GM21619 (cell line): ENCODE results near the gene PNMA8C.
"Not testable (repeated sequence)": the region's sequence is repeated elsewhere in the genome, so short reads cannot be mapped to it uniquely, and the experiment has no call there.

ENCODE experiments used
- ATAC-seq: cut with Tn5 transposase; IDR thresholded peaks from one replicate; pipeline ENCODE4 v1.9.1; 2021; ENCODE audit not compliant: unreplicated experiment

The PNMA8C gene

DNA sequence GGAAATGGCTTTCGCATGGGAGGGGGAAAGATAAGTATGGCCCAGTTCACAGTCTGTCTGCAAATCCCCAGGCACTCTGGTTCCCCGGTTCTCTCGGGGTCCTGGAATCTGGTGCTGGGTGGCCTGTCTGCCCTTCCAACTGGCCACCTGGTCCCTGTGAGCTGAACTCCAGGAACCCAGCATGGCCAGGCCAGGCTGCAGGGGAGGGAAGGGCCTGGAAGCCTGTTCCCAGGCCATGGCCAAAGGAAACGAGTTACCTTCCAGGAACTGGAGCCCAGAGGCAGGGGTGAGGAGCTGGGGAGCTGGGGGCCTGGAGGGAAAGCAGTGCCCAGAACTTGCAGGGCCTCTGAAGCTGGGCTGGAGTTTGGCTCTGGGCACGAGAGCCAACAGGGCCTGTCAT lies 19.1 kb upstream of the PNMA8C start:
- ATAC-seq = no peak

GRCh38 chr19:46447006-46447405 lies 18.3 kb upstream of the PNMA8C start:
- no peak for ATAC-seq

DNA sequence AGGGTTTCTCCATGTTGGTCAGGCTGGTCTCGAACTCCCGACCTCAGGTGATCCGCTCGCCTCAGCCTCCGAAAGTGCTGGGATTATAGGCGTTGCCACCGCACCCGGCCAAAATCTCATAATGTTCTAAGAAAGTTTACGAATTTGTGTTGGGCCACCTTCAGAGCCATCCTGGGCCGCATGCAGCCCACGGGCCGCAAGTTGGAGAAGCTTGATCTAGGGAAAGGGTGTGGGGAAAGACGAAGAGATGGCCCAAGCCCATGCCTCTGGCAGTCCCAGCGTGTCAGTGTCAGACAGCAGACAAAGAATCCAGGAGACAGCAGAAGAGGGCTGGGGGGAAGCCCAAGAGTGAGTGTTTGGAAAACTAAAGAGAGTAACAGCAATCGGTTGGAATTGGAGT lies 17.3 kb upstream of the PNMA8C start:
- no peak for ATAC-seq

- no peak for ATAC-seq
These were observed 14.2 kb upstream of the PNMA8C start for GRCh38 chr19:46442808-46443450.

DNA sequence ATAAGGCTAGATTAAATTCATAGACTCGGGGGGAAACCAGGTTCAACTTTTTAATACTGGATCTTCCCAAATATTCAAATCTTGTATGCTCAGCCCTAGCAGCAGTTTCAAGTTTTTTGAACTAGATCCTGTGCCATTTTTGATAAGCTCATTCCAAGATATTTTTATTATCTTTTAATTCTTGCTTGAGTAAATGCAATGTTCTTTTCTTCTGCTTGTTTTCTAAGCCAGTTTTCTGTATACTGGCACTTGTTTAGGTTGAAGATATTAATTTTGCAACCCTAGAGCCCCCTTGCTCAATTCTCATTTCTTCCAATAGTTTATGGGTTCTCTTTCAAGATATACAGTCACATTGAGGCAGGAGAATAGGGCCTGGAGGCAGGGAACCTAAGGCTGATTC lies 13.1 kb upstream of the PNMA8C start:
- ATAC-seq = no peak

DNA sequence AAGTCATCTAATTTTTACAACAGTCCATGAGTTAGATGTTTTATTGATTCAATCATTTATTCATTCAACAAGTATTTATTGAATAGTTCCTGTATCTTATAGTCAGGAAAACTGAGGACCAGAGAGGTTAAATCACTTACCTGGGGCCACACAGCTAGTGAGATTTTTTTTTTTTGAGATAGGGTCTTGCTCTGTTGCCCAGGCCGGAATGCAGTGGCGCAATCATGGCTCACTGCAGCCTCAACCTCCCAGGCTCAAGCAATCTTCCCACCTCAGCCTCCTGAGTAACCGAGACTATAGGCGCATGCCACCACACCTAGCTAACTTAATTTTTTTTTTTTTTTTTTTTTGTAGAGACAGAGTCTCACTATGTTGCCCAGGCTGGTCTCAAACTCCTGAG lies 7.0 kb upstream of the PNMA8C start:
- not testable (repeated sequence) for ATAC-seq

- no peak for ATAC-seq
These were observed 6.3 kb upstream of the PNMA8C start for GRCh38 chr19:46435009-46435408.

DNA sequence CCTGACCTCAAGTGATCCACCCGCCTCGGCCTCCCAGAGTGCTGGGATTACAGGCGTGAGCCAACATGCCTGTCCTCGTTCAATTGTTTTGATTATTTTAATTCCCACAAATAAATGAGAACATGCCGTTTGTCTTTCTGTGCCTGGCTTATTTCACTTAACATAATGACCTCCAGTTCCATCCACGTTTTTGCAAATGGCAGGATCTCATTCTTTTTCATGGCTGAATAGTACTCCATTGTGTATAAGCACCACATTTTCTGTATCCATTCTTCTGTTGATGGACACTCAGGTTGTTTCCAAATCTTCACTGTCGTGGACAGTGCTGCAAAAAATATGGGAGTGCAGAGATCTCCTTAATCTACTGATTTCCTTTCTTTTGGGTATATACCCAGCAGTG lies 4.7 kb upstream of the PNMA8C start:
- not testable (repeated sequence) for ATAC-seq

GRCh38 chr19:46431824-46432223 lies 3.1 kb upstream of the PNMA8C start:
- ATAC-seq = no peak

- no peak for ATAC-seq
These were observed 1.3 kb upstream of the PNMA8C start for GRCh38 chr19:46429999-46430398.

DNA sequence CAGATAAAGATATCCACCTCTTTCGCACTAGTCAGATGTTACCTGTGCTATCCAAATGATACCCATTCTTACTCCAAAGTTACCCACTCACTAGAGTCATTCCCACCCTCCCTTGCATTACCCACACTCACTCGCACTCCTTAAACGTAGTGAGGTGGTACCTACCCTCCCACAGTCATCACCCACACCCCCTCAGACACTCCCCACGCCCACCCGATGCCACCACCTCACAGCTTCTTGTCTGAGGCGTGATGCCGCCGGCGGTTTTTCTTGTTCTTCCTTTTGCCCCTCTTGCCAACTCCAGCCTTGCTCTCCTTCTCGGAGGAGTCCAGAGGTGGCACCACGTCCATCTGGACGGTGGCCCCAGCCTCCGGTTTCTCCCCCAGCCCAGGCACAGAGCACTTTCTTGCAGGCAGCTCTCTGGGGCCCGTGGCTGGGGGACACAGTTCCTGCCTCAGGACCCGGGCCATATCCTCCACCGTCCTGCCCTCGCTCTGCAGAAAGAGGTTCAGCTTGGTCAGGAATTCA lies 1.2 kb downstream of the PNMA8C start:
- no peak for ATAC-seq

- ATAC-seq = no peak
These were observed 2.1 kb downstream of the PNMA8C start for GRCh38 chr19:46426506-46427162.

DNA sequence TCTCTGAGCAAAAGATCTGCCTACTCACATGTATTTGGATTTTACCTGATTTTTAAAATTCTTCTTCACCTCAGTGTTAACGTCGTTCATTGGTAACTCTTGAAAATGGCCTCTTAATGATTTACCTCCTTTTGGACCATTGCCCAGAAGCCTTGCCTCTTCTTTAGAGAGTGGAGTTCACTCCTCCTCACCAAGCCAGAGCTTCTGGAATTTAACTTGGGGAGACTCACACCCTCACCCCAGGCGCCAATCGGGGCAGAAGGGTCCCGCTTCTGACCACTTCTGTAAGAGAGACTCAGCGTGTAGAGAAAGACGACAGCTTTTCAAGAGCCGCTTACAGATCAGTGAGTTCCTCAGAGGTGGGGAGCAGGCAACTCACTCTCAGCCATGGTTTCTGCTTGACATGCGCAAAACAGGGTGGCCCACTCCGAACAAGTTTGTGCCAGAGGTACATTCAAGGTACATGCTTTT lies 2.7 kb downstream of the PNMA8C start:
- ATAC-seq = no peak

- no peak for ATAC-seq
These were observed 5.5 kb downstream of the PNMA8C start for GRCh38 chr19:46423188-46423587.

DNA sequence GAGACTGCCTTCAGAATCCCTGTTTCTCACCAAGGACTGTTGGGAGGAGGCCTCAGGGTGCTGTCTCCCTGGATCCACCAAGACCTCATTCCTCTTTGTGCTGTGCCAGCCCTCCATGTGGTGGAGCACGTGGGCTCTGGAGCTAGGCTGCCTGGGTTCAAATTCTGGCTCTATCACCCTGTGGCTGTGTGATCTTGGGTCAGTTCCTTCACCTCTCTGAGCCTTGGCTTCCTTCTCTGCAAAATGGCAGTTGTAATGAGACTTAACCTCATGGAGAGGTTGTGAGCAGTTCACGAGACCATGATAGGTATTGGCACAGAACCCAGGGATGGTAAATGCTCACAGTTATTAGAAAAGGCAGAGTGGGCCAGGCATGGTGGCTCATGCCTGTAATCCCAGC lies 6.4 kb downstream of the PNMA8C start:
- no peak for ATAC-seq

- ATAC-seq = no peak
These were observed 8.7 kb downstream of the PNMA8C start for GRCh38 chr19:46420056-46420455.

DNA sequence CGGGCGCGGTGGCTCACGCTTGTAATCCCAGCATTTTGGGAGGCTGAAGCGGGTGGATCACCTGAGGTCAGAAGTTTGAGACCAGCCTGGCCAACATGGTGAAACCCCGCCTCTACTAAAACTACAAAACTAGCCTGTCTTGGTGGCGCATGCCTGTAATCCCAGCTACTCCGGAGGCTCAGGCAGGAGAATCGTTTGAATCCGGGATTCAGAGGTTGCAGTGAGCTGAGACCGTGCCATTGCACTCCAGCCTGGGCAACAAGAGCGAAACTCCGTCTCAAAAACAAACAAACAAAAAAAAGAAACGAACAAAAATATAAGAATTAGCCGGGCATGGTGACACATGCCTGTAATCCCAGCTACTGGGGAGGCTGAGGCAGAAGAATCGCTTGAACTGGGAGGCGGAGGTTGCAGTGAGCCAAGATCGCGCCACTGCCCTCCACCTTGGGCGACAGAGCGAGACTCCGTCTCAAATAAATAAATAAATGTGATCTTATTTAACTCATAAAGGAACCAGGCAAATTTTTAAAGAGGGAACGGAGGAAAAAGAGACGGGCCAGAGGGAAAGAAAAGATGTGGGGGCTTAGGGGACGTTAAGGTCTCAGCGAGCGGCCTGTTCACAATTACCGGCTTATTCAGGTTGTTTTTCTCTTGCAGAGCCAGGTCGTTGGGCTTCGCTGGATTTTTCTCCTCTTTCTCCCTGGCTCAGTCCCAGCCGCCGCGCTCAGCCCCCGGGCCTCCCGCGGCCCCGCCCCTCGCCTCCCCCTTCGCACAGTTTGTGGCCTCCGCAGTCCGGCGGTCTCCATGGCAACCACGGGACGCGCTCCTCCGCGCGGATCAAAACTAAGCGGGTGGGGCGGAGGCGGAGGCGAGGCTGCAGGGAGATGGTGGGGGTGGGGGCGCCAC lies 12.7 kb downstream of the PNMA8C start:
- not testable (repeated sequence) for ATAC-seq

DNA sequence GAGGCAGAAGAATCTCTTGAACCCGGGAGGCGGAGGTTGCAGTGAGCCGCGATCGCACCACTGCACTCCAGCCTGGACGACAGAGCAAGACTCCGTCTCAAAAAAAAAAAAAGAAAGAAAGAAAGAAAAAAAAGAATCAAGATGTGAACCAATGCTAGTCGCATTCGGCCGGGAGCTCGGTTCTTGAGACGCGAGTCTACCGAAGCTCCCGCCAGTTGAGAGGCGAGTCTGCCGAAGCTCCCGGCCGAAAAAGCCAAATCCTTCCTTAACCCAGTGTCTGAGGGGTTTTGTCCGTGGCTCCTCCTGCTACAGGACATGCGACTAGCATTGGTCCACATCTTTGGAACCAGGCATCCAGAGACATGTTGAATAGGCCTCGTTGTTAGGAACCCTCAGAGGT lies 13.8 kb downstream of the PNMA8C start:
- ATAC-seq = not testable (repeated sequence)

DNA sequence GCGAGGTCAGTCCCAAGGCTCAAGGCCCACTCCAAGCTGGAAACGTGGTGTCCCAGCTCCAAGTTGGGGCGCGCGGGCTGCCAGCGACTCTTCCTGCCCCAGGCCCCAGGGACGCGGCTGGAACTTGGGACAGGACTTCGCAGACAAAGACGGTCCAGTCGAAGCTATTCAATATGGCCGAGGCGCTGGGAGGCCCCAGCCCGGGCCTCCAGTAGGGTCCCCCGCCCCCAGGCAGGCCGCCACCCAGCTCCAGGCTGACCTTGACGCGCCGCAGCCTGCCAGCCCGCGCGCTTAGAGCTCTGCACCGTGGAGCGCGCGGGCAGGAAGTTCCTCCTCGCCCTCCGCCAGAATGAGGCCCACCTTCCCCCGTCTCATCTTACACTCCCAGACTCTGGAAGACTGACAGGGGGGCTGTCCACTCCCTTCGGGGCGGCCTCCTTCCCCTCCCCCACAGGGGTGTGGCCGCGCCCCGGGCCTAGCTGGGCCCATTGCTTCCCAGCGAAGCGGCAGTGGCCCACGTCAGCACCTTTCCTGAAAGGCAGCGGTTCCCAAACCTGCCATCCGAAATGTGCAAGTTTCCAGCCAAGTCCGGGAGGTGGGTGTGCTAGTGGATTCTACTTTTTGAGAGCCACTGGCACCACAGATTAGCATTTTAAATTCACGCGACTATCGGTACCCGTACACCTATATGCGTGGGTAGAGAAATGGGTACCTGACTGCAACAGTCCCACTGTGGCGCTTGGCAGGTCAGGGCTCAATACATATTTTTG lies 15.3 kb downstream of the PNMA8C start, which contains the start of gene CCDC8:
CCDC8 (minus strand) TSS at position 303 of the 770 bp plus-strand sequence. CDS start 754 bp downstream, outside the sequence.
- no peak for ATAC-seq

- no peak for ATAC-seq
These were observed 16.0 kb downstream of the PNMA8C start for GRCh38 chr19:46412650-46413261.
